DND-41 (cell line): Measurements from ENCODE around the gene VAMP4.

Source experiments
- EZH2 ChIP-seq: IDR thresholded peaks from 3 replicates; pipeline ENCODE4 v1.6.1; 2012; ENCODE audit warnings: borderline replicate concordance, low read depth, mild to moderate bottlenecking, moderate library complexity, low read length, inconsistent platforms; ENCODE audit not compliant: severe bottlenecking
- TF ChIP-seq, protein P1 (sequence below): IDR thresholded peaks from 2 replicates; pipeline ENCODE4 v1.5.1; 2012; ENCODE audit warnings: borderline replicate concordance, low read length, moderate library complexity, mild to moderate bottlenecking; ENCODE audit not compliant: poor library complexity, severe bottlenecking; ENCODE audit errors: extremely low read depth

DNA sequence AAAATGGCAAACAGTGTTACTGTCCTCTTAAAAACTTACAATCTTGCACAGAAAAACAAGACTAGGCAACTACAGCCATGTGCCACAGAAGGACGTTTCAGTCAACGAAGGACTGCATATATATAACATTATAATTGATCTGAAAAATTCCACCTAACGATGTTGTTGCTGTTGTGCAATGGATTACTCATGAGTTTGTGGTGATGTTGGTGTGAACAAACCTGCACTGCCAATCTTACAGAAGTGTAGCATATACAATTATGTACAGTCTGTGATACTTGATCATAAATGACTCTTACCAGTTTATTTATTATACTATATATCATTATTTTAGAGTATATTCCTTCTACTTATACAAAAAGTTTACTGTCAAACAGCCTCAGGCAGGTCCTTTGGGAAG lies 6.8 kb upstream of the VAMP4 start:
- TF ChIP-seq, protein P1, sequence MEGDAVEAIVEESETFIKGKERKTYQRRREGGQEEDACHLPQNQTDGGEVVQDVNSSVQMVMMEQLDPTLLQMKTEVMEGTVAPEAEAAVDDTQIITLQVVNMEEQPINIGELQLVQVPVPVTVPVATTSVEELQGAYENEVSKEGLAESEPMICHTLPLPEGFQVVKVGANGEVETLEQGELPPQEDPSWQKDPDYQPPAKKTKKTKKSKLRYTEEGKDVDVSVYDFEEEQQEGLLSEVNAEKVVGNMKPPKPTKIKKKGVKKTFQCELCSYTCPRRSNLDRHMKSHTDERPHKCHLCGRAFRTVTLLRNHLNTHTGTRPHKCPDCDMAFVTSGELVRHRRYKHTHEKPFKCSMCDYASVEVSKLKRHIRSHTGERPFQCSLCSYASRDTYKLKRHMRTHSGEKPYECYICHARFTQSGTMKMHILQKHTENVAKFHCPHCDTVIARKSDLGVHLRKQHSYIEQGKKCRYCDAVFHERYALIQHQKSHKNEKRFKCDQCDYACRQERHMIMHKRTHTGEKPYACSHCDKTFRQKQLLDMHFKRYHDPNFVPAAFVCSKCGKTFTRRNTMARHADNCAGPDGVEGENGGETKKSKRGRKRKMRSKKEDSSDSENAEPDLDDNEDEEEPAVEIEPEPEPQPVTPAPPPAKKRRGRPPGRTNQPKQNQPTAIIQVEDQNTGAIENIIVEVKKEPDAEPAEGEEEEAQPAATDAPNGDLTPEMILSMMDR: no peak
- no peak for TF ChIP-seq EZH2
